ENCODE results near the gene JAGN1. TPM values are rescaled to one million over a fixed set of nuclear protein-coding genes. Genes with fewer than 3 reads are reported as not detected.
"Not testable (repeated sequence)": the region's sequence is repeated elsewhere in the genome, so short reads cannot be mapped to it uniquely, and the experiment has no call there.

JAGN1 gene
- polyA plus RNA-seq, 1 donor: 31.6 TPM

DNA sequence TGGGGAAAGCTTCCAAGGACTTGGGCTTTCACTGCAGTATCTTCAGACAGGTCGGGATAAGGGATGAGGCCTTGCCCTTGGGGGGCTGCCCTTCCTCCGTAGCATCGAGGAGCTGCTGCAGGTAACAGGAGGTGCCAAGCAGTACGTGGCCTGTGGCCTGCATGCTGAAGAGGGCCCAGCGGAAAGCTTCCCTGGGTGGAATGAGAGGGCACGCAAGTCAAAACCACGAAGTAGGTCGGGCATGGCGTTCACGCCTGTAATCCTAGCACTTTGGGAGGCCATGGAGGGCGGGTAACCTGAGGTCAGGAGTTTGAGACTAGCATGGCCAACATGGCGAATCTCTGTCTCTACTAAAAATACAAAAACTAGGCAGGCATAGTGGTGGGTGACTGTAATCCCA is 23.3 kb upstream of the JAGN1 start:
- no peak for DNase-seq

DNA sequence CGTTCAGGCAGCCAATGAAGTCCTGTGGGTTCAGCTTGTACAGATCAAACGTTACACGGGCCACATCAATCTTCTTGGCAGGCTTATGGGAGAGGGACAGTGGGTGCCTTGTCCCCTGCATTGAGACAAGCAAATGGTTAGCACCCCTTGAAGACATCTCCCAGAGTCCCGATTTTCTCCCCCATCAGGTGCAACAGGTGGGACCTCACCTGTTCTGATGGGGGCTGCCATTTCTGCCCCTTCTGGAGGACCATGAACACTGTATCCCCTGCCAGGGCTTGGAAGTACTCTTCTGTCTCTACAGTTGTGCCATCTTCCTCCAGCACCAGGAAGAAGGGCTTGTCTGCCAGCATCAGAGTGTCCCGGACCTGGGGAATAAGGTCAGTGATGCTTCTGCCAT is 20.5 kb upstream of the JAGN1 start:
- no peak for DNase-seq

DNA sequence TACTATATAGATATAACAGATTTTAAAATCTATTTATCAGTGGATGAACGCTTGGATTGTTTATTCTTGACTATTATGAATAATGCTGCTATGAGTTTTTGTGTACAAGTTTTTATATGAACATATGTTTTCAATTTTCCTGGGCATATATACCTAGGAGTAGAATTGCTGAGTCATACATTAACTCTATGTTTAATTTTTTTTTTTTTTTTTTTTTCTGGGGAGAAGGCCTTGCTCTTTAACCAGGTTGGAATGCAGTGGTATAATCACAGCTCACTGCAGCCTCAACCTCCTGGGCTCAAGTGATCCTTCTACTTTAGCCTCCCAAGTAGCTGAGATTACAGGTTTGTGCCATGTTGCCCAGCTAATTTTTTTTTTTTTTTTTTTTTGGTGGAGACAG is 19.4 kb upstream of the JAGN1 start:
- no peak for DNase-seq

DNA sequence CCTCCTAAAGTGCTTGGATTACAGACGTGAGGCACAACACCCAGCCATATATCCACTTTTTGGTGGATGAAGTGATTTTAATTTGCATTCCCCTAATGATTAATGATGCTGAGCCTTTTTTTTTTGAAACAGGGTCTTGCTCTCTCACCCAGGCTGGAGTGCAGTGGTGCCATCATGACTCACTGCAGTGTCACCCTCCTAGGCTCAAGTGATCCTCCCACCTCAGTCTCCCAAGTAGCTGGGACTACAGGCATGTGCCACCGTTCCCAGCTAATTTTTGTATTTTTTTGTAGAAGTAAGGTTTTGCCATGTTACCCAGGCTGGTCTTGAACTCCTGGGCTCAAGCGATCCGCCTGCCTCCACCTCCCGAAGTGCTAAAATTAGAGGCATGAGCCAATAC is 18.3 kb upstream of the JAGN1 start:
- not testable (repeated sequence) for DNase-seq

DNA sequence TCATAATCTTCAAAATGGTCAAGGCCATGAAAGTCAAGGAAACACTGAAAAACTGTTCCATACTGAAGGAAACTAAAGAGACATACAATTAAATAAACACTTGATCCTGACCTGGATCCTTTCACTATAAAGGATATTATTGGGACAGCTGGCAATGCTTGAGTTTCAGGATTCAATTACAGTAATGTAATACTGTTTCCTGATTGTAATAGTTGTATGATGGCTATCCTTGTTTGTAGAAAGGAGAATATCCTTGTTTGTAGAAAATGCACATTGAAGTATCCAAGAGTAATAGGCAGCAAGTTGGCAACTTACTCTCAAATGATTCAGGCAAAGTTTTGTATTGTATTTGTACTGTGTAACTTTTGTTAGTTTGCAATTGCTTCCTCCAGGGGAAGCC is 15.0 kb upstream of the JAGN1 start:
- no peak for DNase-seq

DNA sequence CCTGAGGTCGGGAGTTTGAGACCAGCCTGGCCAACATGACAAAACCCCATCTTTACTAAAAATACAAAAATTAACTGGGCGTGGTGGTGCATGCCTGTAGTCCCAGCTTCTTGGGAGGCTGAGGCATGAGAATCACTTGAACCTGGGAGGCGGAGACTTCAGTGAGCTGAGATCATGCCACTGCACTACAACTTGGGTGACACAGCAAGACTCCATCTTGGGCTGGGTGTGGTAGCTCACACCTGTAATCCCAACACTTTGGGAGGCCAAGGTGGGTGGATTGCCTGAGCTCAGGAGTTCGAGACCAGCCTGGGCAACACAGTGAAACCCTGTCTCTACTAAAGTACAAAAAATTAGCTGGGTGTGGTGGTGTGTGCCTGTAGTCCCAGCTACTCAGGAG is 14.2 kb upstream of the JAGN1 start:
- not testable (repeated sequence) for DNase-seq

DNA sequence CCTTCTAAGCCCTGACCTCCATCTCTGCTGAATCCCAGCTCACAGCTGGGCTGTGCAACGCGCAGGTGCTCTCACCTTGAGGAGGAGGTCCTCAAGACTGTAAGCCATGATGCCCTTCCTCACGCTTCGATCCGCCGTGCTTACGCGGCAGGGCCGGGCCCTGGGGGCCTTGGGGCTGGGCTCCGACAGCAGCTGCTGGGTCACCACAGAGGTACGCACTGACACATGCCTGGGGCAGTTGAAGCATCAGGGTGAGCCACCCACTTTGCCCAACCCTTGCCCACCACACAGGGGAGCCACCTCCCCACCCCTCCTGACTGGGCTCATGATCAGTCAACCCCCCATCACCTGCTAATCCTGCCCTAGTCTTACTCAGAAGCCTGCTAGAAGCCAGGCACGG is 13.4 kb upstream of the JAGN1 start:
- DNase-seq: no peak

DNA sequence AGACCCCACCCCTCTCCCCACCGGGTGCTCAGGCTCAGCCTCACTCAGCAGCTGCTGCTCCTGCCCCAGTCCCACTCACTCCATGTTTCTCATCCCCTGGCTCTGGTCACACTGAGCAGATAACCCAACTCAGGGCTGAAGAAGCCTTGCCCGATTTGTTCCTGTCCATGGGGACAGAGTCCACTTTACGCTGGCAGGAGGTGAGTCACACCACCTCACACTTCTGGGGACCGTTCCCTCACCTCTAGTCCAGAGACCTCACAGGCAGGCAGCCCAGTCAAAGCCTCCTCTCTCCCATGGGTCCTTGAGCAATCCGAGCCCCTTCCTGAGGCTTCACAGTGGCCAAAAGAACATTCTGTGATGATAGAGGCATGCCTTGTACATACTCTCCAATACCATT is 11.7 kb upstream of the JAGN1 start:
- DNase-seq: no peak

DNA sequence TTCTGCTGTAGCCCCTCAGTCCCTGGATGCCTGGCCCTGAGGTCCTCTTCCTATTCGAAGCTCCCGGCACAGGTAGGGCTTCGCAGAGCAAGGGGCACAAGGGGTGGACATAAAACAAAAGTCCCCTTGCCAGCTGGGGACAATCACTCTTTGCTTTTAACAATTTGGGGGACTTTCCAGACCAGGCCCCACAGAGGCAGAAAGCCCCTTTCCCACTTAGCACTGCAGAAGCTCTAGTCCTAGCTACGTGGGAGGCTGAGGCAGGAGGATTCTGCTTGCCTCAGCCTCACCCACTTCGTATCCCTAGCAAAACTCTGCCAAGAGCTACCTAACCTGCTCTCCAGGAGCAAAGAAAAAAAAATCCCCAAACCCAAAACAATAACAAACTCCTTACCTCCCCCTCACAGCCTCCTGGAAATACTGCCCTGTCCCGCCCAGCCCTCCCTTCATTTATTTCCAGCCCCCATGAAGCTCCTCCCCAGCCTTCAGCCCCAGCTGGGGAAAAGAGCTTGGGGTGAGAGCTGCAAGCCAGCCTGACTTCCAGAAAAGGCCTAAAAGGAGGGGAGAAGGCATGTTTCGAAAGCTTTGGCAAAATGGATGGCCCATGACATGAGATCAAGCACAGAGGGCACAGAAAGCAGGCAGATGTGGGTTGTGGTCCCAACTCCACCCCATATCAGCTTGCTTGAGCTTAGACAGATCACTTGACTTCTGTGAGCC is 10.4 kb upstream of the JAGN1 start, which contains the start of gene CIDEC:
TSS of gene CIDEC (minus strand) at position 424 of the 720 bp plus-strand sequence. CDS start 1,767 bp downstream, outside the sequence.
- DNase-seq: no peak

DNA sequence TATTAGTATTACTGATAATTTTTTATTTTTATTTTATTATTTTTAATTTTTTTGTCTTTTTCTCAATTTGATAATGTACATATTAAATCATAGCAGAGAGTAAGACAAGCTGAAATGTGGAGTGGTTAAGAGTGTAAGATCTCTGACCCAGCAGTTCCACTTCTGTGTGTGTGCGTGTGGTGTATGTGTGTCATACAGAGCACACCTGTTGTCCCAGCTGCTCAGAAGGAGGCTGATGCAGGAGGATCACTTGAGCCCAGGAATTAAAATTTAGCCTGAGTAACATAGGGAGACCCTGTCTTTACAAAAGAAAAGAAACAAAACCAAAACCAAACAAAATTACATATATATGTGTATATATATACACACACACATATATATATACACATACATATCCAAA is 9.0 kb upstream of the JAGN1 start:
- DNase-seq: no peak

DNA sequence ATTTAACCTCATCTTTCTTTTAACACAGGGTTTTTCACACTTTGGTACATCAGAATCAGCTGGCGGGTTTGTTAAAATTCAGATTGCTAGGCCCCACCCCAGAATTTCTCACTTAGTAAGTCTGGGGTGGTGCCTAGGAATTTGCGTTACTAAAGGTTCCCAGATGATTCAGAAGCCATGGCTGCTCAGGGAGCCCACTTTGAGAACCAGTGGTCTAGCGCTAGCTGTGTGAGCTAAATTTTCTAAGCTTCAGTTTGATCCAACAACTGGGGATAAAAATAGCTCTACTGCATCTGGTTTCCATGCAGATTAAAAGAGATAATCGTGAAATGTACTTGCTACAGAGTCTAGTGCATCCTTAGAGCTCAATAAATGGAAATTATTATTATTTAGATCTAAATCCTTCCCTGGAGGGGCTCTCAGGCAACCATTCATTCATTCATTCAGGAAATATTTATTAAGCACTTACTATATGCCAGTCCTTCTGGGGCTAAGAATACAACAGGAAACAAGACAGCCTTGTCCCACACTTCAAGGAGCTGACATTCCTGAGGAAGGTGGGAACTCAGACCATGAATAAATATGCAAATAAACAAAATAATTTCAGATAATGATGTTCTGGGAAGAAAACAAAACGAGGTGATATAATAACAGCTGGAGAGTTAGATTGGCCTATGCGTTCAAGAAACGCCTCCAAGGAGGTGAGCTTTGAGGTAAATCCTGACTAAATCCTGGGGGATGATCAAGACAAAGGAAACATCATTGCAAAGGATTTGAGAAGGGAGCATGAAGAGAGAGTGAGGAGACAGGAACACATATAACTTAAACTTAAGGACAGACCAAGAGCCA is 6.5 kb upstream of the JAGN1 start:
- DNase-seq: no peak

DNA sequence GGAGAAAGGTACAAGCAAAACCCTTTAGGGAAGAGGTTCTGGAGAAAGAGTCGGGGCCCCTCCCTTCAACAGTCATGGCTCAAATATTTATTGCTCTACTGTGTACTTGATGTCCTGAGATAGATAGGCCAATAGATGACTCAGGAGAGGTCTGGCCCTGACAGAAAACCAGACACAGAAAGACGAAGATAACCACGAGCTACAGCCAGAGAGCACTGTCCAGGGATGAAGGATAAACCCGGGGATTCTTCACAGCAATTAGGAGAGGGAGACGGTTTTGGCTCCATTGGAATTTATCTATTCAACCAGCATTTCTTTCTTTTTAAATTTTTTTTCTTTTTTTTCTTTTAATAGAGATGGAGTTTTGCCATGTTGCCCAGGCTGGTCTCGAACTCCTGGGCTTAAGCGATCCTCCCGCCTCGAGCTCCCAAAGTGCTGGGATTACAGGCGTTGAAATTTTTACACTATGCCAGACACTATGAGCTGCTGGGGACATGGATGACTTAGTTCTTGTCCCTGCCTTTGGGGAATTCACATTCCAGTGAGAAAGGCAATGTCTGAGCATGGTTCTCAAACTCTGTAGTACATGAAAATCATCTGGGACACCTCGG is 5.8 kb upstream of the JAGN1 start:
- no peak for DNase-seq

DNA sequence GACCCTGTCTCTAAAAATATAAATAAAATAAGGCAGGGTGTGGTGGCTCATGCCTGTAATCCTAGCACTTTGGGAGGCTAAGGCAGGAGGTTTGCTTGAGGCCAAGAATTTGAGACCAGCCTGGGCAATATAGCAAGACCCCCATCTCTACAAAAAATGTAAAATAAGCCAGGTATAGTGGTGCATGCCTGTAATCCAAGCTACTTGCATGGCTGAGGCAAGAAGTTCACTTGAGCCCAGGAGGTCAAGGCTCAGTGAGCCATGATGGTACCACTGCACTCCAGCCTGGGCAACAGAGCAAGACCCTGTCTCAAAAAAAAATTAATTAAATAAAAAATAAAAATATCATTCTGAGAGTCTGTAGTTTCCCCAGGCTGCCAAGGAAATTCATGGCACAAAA is 4.1 kb upstream of the JAGN1 start:
- no peak for DNase-seq

DNA sequence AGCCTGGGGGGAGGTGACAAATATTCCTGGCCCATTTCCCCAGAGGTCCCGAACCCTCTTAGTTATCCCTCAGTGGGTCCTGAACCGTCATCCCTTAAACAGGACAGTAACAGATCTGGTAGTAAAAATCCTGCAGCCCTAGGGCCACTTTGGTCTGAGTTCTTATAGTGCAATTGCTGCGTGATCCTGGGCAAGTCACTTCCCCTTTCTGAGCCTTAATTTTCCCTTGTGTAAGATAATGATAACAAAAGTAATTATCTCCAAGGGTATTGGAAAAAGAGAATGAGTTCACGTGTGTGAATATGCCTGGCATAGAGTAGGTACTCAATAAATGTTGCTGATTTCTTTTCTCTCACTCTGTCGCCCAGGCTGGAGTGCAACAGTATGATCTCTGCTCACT is 2.9 kb upstream of the JAGN1 start:
- no peak for DNase-seq

DNA sequence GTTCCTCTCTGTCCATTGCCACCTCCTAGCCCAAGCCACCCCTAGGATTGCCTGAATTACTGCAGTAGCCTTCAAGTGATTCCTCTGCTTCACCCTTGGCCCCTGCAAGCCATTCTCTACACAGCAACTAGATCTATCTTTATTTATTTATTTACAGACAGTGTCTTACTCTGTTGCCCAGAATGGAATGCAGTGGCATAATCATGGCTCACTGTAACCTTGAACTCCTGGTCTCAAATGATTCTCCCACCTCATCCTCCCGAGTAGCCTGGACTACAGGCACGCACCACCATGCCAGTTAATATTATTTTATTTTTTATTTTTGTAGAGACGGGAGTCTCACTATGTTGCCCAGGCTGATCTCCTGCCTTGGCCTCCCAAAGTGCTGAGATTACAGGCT is 1.9 kb upstream of the JAGN1 start:
- no peak for DNase-seq

DNA sequence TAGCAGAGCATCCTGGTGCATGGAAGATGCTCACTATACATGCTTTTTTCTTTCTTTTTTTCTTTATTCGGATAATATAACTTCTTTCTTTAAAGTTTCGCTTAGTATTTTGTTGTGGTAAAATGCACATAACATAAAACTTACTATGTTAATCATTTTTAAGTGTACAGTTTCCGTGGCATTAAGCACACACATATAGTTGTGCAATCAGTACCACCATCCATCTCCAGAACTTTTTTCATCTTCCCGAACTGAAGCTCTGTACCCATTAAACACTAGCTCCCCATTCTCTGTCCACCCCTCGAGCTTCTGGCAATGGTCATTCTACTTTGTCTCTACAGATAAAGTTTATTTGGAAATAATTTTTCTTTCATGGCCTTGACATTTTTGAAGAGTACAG is 1.0 kb upstream of the JAGN1 start:
- no peak for DNase-seq

DNA sequence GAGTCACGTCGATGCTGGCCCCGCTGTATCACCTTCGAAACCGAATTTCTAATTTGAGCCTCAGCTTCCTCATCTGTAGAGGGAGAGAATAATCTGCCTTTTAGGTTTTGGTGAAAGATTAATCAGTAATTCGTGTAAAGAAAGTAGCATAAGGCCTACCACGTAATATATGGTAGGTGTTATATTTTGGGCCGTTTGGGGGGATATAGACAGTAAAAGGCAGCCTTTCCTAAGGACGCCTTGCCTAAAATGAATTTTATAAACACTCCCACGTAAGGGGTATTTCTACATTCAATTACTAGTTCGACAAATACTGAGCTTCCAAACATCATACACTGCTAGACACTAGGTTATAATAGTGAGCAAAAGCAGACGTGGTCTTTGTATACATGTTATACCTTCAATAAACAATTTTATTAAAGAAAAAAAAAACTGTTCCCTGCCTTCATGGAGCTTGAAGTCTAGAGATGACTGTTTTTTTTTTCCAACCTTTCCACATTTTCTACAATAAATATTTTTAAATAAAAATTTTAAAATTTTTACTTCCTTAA is 737 bp downstream of the JAGN1 start:
- no peak for DNase-seq

DNA sequence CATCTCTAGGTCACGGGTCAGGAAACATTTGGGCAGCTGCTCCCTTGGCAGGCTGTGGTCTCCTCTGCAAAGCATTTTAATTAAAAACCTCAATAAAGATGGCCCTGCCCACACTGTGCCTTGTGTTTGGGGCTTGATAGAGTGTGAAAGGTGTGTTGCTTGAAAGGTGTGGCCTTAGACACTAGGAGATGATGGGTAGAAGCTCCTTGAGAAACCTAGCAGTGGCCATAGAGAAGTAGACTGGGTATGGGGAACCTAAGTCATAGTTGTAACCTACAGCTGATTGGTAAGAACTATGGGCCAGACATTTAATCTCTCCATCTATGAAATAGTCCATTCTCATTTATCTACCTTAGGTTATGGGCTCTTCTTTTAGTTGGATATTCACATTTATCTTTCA is 3.3 kb downstream of the JAGN1 start:
- DNase-seq: no peak

DNA sequence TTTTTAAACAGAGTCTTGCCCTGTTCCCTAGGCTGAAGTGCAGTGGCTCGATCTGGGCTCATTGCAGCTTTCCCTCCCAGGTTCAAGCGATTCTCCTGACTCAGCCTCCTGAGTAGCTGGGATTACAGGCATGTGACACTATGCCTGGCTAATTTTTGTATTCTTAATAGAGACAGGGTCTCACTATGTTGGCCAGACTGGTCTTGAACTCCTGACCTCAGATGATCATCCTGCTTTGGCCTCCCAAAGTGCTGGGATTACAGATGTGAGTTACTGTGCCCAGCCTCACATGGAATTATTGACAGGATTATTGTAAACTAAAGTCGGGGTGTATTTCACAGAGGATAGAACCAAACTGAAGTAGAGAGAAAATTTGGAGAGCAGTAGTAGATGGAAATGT is 5.3 kb downstream of the JAGN1 start:
- not testable (repeated sequence) for DNase-seq

DNA sequence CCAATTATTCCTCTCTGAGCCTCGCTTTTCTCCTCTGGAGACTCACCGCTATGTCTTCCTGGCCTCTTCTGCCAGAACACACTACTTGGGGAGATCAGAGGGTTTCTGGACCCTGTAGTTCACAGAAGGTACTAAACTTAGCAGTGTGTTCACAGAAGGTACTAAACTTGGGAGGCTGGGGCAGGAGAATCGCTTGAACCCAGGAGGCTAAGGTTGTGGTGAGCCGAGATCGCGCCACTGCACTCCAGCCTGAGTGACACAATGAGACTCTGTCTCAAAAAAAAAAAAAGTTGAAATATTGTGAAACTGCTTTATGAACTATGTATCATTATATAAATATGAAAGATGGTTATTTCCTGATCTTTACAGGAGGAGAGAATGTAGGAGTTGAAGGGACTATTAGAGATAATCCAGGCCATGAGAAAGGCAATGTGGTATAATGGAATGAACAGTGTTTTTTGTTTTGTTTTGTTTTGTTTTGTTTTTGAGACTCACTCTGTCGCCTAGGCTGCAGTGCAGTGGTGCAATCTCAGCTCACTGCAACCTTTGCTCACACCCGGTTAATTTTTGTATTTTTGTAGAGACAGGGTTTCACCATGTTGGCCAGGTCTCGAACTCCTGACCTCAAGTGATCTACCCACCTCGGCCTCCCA is 6.5 kb downstream of the JAGN1 start:
- not testable (repeated sequence) for DNase-seq

DNA sequence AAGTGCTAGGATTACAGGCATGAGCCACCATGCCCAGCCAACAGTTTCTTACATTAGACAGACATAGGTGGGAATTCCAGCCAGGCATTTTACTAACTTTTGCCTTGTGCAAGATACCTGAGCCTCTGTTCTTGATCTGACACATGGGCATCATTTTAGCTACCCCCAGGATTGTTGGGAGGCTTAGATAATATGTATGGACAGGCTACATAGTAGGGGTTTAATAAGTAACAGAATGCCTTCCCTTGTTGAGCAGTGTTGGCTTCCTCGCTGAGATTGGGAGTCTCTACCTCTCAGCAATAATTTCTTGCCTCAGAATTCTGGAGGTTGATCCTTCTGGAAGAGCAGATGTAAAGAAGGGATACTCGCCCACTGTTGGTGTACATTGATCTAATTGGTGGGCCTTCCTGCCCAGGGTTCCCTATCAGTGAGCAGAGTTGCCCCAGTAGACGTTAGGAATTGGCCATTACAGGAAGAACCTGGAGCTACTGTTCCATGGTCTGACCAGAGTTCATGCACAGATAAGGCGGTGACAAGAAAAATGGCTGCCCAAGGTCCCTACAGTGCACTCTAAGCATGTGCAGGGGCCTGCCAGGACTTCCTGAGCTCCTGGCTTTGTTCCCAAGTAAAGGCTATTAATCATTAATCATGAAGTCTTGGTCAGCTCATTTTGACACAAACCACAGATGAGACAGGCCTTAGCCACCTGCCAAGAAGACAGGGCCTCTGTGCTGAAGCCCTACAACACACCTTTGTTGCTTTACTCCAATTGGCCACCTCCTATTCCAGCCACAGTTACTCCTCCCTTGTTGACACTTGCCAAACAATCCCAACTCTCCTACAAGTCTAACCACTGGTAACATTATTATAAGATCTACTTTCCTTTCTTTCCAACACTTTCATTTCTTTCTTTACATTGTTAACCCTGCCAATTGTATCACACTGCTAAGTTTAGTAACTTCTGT is 7.3 kb downstream of the JAGN1 start:
- DNase-seq: no peak

Measured in hindlimb muscle (tissue), 1 donor.